Measurements from ENCODE around the gene SCUBE3. TPM values are rescaled to one million over a fixed set of nuclear protein-coding genes. Genes with fewer than 3 reads are reported as not detected.

SCUBE3 gene
- total RNA-seq, 2 donors from 2014 or later, result 0.12 to 0.59 TPM

DNA sequence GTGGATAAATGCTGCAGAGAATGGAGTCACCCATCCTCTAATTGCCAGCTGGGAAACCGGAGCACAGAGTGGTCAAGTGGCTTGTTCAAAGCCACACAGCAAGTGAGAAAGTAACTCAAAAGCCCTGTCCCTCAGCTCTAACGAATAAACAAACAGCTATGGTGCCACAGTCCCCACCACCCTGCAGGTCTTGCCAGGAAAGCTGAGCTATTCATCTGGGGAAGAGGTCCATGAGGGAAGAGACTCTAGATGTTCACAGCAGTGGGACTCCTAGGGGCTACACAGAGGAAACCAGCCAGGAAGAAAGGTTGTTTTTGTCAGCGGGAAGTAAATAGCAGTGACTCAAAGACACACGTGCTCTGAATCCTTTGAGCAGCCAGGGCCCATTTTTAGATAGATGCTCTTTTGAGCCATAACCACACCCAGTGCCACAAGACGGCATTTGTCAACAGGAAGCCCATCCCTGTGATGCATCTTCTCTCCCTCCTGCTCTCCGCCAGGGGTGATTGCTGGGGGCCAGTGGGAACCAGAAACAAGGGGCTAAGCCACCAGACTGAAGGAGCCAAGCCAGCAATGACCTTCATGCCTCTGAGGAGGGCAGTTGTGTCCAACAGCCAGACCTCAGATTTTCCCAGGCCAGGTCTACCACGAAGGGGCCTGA is 40.2 kb upstream of the SCUBE3 start:
- H3K27me3 ChIP-seq, result no peaks in the 10 kb centered on the region
- TF ChIP-seq, protein P1, sequence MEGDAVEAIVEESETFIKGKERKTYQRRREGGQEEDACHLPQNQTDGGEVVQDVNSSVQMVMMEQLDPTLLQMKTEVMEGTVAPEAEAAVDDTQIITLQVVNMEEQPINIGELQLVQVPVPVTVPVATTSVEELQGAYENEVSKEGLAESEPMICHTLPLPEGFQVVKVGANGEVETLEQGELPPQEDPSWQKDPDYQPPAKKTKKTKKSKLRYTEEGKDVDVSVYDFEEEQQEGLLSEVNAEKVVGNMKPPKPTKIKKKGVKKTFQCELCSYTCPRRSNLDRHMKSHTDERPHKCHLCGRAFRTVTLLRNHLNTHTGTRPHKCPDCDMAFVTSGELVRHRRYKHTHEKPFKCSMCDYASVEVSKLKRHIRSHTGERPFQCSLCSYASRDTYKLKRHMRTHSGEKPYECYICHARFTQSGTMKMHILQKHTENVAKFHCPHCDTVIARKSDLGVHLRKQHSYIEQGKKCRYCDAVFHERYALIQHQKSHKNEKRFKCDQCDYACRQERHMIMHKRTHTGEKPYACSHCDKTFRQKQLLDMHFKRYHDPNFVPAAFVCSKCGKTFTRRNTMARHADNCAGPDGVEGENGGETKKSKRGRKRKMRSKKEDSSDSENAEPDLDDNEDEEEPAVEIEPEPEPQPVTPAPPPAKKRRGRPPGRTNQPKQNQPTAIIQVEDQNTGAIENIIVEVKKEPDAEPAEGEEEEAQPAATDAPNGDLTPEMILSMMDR (IDR thresholded peaks at IDR 0.05), result no peak

DNA sequence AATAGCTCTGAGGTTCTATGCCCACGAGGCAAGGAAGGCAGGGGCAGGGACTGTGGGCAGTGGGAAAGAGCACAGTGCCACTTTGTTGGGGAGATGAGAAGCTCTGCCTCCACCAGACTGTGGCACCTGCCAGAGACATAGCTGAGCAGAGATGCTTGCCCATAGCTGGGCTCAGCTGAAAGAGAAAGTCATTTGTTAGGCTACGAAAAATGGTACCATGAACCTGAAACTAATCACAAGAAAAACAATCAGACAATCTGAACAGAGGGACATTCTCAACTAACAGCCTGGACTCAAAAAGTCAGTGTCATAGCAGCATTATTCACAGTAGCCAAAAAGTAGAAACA is 39.7 kb upstream of the SCUBE3 start:
- Histone ChIP-seq H3K4me3 (no peak overlapping the region), H3K9me3 (no peaks in the 10 kb centered on the region), H3K27ac (no peak overlapping the region), H3K4me1 (no peaks in the 10 kb centered on the region), H3K27me3 (no peaks in the 10 kb centered on the region), H3K36me3 (no peaks in the 10 kb centered on the region)
- TF ChIP-seq, protein P1 (IDR thresholded peaks at IDR 0.05), result no peak
- no peak for DNase-seq (ENCODE audit: low spot score)

More for the DNA sequence above, 40.2 kb upstream of the SCUBE3 start:
- no peaks in the 10 kb centered on the region for H3K9me3 ChIP-seq
- H3K27ac ChIP-seq, result no peak overlapping the region
- H3K4me1 ChIP-seq, result no peaks in the 10 kb centered on the region
- no peak for DNase-seq (ENCODE audit: low spot score)
- H3K36me3 ChIP-seq, result no peaks in the 10 kb centered on the region
- H3K4me3 ChIP-seq, result no peak overlapping the region

DNA sequence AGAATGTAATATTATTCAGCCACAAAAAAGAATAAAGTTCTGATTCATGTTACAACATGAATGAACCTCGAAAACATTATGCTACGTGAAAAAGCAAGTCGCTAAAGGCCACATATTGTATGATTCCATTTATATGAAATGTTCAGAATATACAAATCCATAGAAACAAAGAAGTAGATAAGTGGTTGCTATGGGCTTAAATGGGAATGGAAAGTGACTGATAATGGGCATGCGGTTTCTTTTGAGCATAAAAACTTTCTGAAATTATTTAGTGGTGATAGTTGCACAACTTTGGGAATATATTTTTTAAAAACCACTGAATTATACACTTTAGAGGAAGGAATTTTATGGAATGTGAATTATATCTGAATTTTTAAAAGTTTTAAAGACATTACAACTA is 39.3 kb upstream of the SCUBE3 start:
- TF ChIP-seq, protein P1 (IDR thresholded peaks at IDR 0.05), result no peak
- no peaks in the 10 kb centered on the region for H3K27me3 ChIP-seq

DNA sequence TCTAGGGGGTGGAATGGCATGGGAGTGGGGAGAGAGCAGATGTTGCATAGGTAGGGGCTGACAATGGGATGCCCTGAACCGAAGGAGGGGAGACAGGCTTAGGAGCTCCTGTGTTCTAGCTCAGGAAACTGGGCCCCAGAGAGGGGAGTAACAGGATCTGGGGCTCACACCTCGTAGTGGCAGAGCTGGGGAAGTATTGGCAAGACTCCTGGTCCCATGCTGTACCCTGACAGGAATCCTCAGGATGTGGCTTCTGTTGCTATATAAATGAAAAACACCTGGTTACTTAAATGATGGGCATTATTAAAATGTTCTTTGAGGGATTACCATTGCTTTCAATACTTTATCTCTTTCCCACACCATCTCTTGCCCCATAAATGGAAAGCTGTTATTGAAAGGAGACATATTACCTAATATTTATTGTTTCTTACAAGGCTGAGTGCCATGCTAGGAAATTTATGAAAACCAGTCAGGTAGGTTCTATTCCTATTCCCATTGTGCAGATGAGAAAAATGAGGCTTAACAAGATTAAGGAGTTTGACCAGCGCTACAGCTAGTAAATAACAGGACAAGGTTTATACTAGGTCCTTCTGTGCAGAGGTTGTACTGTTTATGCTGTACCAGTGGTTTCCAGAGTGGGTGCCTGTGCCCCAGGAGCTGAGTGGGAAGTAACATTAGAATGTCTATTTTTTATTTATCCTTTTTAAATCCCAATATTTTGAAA is 37.3 kb upstream of the SCUBE3 start:
- no peak for DNase-seq (ENCODE audit: low spot score)
- Histone ChIP-seq H3K4me3 (no peak overlapping the region), H3K4me1 (peaks cover 0 to 8% of the 10 kb centered on the region in 2 donors), H3K27ac (no peak overlapping the region), H3K36me3 (no peaks in the 10 kb centered on the region), H3K9me3 (no peaks in the 10 kb centered on the region), H3K27me3 (no peaks in the 10 kb centered on the region)
- TF ChIP-seq, protein P1 (IDR thresholded peaks at IDR 0.05), result no peak

More for the DNA sequence above, 39.3 kb upstream of the SCUBE3 start:
- DNase-seq (ENCODE audit: low spot score), result no peak
- Histone ChIP-seq H3K4me1 (no peaks in the 10 kb centered on the region), H3K9me3 (no peaks in the 10 kb centered on the region), H3K27ac (no peak overlapping the region), H3K4me3 (no peak overlapping the region), H3K36me3 (no peaks in the 10 kb centered on the region)

DNA sequence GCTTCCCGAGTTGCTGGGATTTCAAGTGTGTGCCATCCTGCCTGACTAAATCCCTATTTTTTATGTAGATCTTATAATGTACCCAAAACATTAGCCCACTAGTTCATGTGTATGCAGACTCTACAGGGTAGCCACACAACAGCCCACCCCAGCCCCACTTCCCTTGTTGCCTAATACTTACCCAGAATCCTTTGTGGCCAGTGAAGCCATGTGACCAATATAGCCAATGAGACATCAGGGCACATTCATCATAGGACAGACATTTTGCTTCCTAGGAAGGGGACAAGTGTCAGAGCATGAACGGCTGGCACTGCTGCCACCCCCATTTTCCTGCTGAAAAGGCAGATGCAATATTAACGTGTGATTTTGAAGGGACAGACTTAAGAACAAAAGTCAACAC is 36.6 kb upstream of the SCUBE3 start:
- Histone ChIP-seq H3K36me3 (no peaks in the 10 kb centered on the region), H3K27me3 (no peaks in the 10 kb centered on the region), H3K4me3 (no peak overlapping the region), H3K9me3 (no peaks in the 10 kb centered on the region), H3K4me1 (peaks cover 0 to 15% of the 10 kb centered on the region in 2 donors), H3K27ac (no peak overlapping the region)
- DNase-seq (ENCODE audit: low spot score), result no peak
- TF ChIP-seq, protein P1 (IDR thresholded peaks at IDR 0.05), result no peak
